Measurements from ENCODE around the gene ZC3H7A. TPM values are rescaled to one million over a fixed set of nuclear protein-coding genes. Genes with fewer than 3 reads are reported as not detected.

Gene ZC3H7A
- total and polyA plus RNA-seq, 2 of the 13 experiments (the other 11 are each of a cell fraction or from before 2014, with no cell fraction given): 29.2 to 36.8 TPM

GRCh38 chr16:11750056-11750455 lies 47.0 kb downstream of the ZC3H7A start:
- no peak for DNase-seq (ENCODE audit: low spot score)
- POLR2A ChIA-PET: interaction anchor here (5.4 kb wide), 1 partner anchor 48 kb away, joined by 67 read pairs; the partner anchor contains the start of gene ZC3H7A
- H3K4me1 ChIP-seq (ENCODE audit: insufficient read depth, low read length): peaks cover 69% of the 10 kb centered on the region
- intact Hi-C loops (cut with micrococcal nuclease; ENCODE audit: unreplicated experiment) (no loop called here), in situ Hi-C loops (cut with HindIII; ENCODE audit: extremely low pct_ligation_motif_present, low pct_unique_long_range_greater_than_20kb) (no loop called here)
- H4K20me1 ChIP-seq (ENCODE audit: insufficient read depth, low read length): no peaks in the 10 kb centered on the region
- 95% methylated on average over 7 of the region's 7 CpGs for WGBS (ENCODE audit: low lambda C conversion rate)
- H3K27me3 ChIP-seq (ENCODE audit: control insufficient read depth in 1 of 2, insufficient read depth in 2 of 2, low read length in 2 of 2): no peaks in the 10 kb centered on the region
- peaks cover 12 to 37% of the 10 kb centered on the region in 2 experiments for H3K36me3 ChIP-seq (replicated peaks in 1 of 2; ENCODE audit: control insufficient read depth in 1 of 2, insufficient read depth in 2 of 2, low read length in 2 of 2)
- TF ChIP-seq POLR2G (IDR thresholded peaks at IDR 0.05; ENCODE audit: low read depth, low read length): 0 out of 2 replicates have a peak, but pooled peaks have one; percentile 37
- no peak for TF ChIP-seq ZNF441 (CRISPR knock-in tag; IDR thresholded peaks at IDR 0.05; ENCODE audit: borderline replicate concordance)
- no peak for TF ChIP-seq ZNF180 (CRISPR knock-in tag; IDR thresholded peaks at IDR 0.05; ENCODE audit: borderline replicate concordance, low read depth)
- no peak for TF ChIP-seq ZNF589 (CRISPR knock-in tag; conservative IDR thresholded peaks at IDR 0.05)
- TF ChIP-seq RBM22 (optimal IDR thresholded peaks at IDR 0.05; ENCODE audit: low read length): peak; percentile 89
- no peak for TF ChIP-seq ZNF496 (CRISPR knock-in tag; IDR thresholded peaks at IDR 0.05; ENCODE audit: insufficient replicate concordance)
- TF ChIP-seq ZNF282 (IDR thresholded peaks at IDR 0.05; ENCODE audit: partially characterized antibody): no peak
- TF ChIP-seq ONECUT2 (CRISPR knock-in tag; IDR thresholded peaks at IDR 0.05): no peak
- TF ChIP-seq MEF2D (CRISPR knock-in tag; IDR thresholded peaks at IDR 0.05): no peak
- TF ChIP-seq YEATS4 (CRISPR knock-in tag; IDR thresholded peaks at IDR 0.05; ENCODE audit: borderline replicate concordance): no peak
- H2AFZ ChIP-seq (ENCODE audit: low read length): no peak overlapping the region
- no peaks in the 10 kb centered on the region for H3K79me2 ChIP-seq (ENCODE audit: insufficient read depth, low read length)
- BruUV-seq (replicated peaks): no TSS peak
- ATAC-seq: no peak
- no peak overlapping the region for H3K4me3 ChIP-seq (replicated peaks in 1 of 3; ENCODE audit: insufficient read depth in 1 of 3, low read depth in 2 of 3, low read length in 3 of 3)
- H3K9me3 ChIP-seq (ENCODE audit: low read length): no peaks in the 10 kb centered on the region
- no peak for FAIRE-seq
- H3K4me2 ChIP-seq (ENCODE audit: low read depth, low read length): no peak overlapping the region
- no peak overlapping the region for H3K9ac ChIP-seq (ENCODE audit: insufficient read depth, low read depth, low read length)
- CTCF ChIA-PET (ENCODE audit: low intra/inter-chr PET ratio, low total read pairs): no interaction called here
- peak overlapping the region; percentile 31 for H3K27ac ChIP-seq (ENCODE audit: extremely low read length, insufficient read depth, low read length)

Measured in HepG2 (cell line).